LHCN-M2 (cell line): ENCODE data around the gene METTL6. TPM values are rescaled to one million over a fixed set of nuclear protein-coding genes. Genes with fewer than 3 reads are reported as not detected.
"Not testable (repeated sequence)": the region's sequence is repeated elsewhere in the genome, so short reads cannot be mapped to it uniquely, and the experiment has no call there.

Experiments
- DNase-seq: peaks from one replicate; pipeline ENCODE4 v3.0.0-alpha.2; 2012; ENCODE audit warnings: low read depth
- total RNA-seq: library from RNA; depleted of rRNA; stranded (reverse); fragments of >200 nt; gene quantifications from 2 replicates; pipeline ENCODE4 v1.2.3, GENCODE V29; 2014; rRNA removed

The METTL6 gene
- total RNA-seq, 1 experiment from 2014 or later: 26.5 TPM

GRCh38 chr3:15368561-15369135, 58.7 kb downstream of the METTL6 start:
- DNase-seq: no peak

- DNase-seq: peak; percentile 35
These were observed 60.3 kb downstream of the METTL6 start for GRCh38 chr3:15367059-15367458.

GRCh38 chr3:15364078-15364477, 63.3 kb downstream of the METTL6 start:
- DNase-seq: not testable (repeated sequence)

- DNase-seq: no peak
These were observed 65.7 kb downstream of the METTL6 start for GRCh38 chr3:15361494-15362214.

GRCh38 chr3:15360788-15361493, 66.4 kb downstream of the METTL6 start:
- no peak for DNase-seq

Other genes with a start within 250 kb of the METTL6 start
- 22.1 and 26.6 TPM in 2 replicates for gene CAPN7, start 221.3 kb downstream of the METTL6 start, total RNA-seq
- gene SH3BP5, start 95.0 kb downstream of the METTL6 start, total RNA-seq: 7.8 and 8.4 TPM in 2 replicates
- 17.6 and 20.3 TPM in 2 replicates for gene EAF1, start 54 bp upstream of the METTL6 start, total RNA-seq
- 0.13 and 0.40 TPM in 2 replicates for gene COLQ, start 94.2 kb upstream of the METTL6 start, total RNA-seq
- 18.9 and 20.2 TPM in 2 replicates for gene HACL1, start 174.0 kb upstream of the METTL6 start, total RNA-seq
- 33.0 and 40.5 TPM in 2 replicates for gene BTD, start 174.2 kb upstream of the METTL6 start, total RNA-seq